Calu3 (cell line): Measurements from ENCODE around the gene TRPV5. TPM values are rescaled to one million over a fixed set of nuclear protein-coding genes. Genes with fewer than 3 reads are reported as not detected.

Experiments used
- BruUV-seq: library from RNA; stranded (reverse); fragments of 400-500 nt; replicated peaks from 2 replicates; lab custom pipeline; 2021; lab: Mats Ljungman, UMichigan
- CTCF ChIA-PET: fragments of 300-600 bp; sonication (Branson Sonifier 250); formaldehyde crosslinking; loops from one replicate; lab custom pipeline; 2022; ENCODE audit warnings: antibody characterized with exemption; lab: Charles Lee
- DNase-seq: peaks from one replicate; pipeline ENCODE4 v3.0.0; 2022
- H3K27ac Mint-ChIP-seq: one replicate; pipeline ENCODE4 v1.8.0; 2022; ENCODE audit warnings: mixed read lengths; ENCODE audit not compliant: unreplicated experiment
- H3K27me3 Mint-ChIP-seq: one replicate; pipeline ENCODE4 v1.8.0; 2022; ENCODE audit warnings: mixed read lengths; ENCODE audit not compliant: unreplicated experiment
- H3K36me3 Mint-ChIP-seq: one replicate; pipeline ENCODE4 v1.8.0; 2022; ENCODE audit warnings: mild to moderate bottlenecking, moderate library complexity, mixed read lengths; ENCODE audit not compliant: insufficient read depth, unreplicated experiment
- H3K4me1 Mint-ChIP-seq: one replicate; pipeline ENCODE4 v1.8.0; 2022; ENCODE audit warnings: mild to moderate bottlenecking, low read depth, mixed read lengths; ENCODE audit not compliant: unreplicated experiment
- H3K4me3 Mint-ChIP-seq: one replicate; pipeline ENCODE4 v1.8.0; 2022; ENCODE audit warnings: mild to moderate bottlenecking, low read depth, moderate library complexity, mixed read lengths; ENCODE audit not compliant: unreplicated experiment
- H3K9me3 Mint-ChIP-seq: one replicate; pipeline ENCODE4 v1.8.0; 2022; ENCODE audit warnings: low read depth, mixed read lengths; ENCODE audit not compliant: unreplicated experiment
- intact Hi-C: fragments of 100-400 bp; cut with micrococcal nuclease; formaldehyde crosslinking; loops from one replicate; pipeline ENCODE4 v1.10.0; 2022; ENCODE audit not compliant: unreplicated experiment
- total RNA-seq: library from RNA; stranded (reverse); gene quantifications from 2 replicates; pipeline ENCODE4 v1.2.3, GENCODE V29; 2022
- TF ChIP-seq, protein P1 (sequence below): fragments of 200-600 bp; IDR thresholded peaks from one replicate; pipeline ENCODE4 v1.8.0; 2022; ENCODE audit warnings: antibody characterized with exemption; ENCODE audit not compliant: unreplicated experiment

Gene TRPV5
- total RNA-seq, 1 experiment from 2014 or later, result not detected

DNA sequence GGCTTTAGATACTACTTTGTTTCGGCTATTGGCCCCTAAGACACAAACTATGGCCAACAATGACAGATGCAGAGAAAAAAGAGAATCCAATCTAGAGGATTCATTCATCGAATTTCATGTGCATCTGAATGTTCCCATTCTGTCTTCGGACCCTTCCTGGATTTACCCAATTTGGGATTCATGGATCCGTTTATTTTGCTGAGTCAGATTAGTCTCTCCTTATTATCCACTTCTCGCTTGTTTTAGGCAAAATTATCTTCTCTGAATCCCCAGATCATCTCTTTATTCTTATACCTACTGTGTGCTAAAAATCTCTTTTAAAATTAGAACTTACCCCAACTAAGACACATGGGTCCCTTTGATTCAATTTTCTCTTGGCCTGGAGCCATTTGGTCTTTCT, 54.5 kb downstream of the TRPV5 start:
- BruUV-seq, result no TSS peak
- CTCF ChIA-PET, result interaction anchor here (0.6 to 4.0 kb wide), 2 partner anchors 82 to 96 kb away, joined by 3 to 40 read pairs; no protein-coding TSS in a partner anchor
- H3K36me3 Mint-ChIP-seq, result peaks cover 3% of the 10 kb centered on the region
- H3K4me1 Mint-ChIP-seq, result peaks cover 22% of the 10 kb centered on the region
- no peak overlapping the region for H3K27ac Mint-ChIP-seq
- intact Hi-C loops, result no loop called here
- TF ChIP-seq, protein P1, sequence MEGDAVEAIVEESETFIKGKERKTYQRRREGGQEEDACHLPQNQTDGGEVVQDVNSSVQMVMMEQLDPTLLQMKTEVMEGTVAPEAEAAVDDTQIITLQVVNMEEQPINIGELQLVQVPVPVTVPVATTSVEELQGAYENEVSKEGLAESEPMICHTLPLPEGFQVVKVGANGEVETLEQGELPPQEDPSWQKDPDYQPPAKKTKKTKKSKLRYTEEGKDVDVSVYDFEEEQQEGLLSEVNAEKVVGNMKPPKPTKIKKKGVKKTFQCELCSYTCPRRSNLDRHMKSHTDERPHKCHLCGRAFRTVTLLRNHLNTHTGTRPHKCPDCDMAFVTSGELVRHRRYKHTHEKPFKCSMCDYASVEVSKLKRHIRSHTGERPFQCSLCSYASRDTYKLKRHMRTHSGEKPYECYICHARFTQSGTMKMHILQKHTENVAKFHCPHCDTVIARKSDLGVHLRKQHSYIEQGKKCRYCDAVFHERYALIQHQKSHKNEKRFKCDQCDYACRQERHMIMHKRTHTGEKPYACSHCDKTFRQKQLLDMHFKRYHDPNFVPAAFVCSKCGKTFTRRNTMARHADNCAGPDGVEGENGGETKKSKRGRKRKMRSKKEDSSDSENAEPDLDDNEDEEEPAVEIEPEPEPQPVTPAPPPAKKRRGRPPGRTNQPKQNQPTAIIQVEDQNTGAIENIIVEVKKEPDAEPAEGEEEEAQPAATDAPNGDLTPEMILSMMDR, result no peak
- peaks cover 89% of the 10 kb centered on the region for H3K27me3 Mint-ChIP-seq
- H3K9me3 Mint-ChIP-seq, result no peaks in the 10 kb centered on the region
- no peak overlapping the region for H3K4me3 Mint-ChIP-seq
- DNase-seq, result no peak

DNA sequence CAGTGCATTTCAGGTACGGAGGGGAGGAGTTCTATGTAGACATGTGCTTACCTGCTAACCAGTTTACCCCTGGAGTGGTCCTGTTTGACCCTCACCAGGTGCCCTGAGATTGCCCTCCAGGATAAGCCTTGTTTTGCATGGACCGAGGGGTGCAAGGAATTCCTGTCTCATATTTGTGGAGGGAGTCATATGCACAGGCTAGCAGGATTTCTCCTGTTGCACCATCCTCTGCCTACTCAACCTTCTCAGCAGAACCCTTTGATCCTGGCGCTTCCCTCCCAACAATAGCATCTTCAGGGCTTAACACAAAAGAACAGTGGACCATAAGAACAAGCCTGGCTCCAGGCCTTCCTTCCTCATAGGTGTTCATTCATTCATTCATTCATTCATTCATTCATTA, 55.2 kb downstream of the TRPV5 start:
- peaks cover 89% of the 10 kb centered on the region for H3K27me3 Mint-ChIP-seq
- no peaks in the 10 kb centered on the region for H3K36me3 Mint-ChIP-seq
- intact Hi-C loops, result no loop called here
- peaks cover 22% of the 10 kb centered on the region for H3K4me1 Mint-ChIP-seq
- DNase-seq, result no peak
- no peak overlapping the region for H3K4me3 Mint-ChIP-seq
- no TSS peak for BruUV-seq
- H3K9me3 Mint-ChIP-seq, result no peaks in the 10 kb centered on the region
- CTCF ChIA-PET, result no interaction called here
- H3K27ac Mint-ChIP-seq, result no peak overlapping the region
- TF ChIP-seq, protein P1, result no peak

DNA sequence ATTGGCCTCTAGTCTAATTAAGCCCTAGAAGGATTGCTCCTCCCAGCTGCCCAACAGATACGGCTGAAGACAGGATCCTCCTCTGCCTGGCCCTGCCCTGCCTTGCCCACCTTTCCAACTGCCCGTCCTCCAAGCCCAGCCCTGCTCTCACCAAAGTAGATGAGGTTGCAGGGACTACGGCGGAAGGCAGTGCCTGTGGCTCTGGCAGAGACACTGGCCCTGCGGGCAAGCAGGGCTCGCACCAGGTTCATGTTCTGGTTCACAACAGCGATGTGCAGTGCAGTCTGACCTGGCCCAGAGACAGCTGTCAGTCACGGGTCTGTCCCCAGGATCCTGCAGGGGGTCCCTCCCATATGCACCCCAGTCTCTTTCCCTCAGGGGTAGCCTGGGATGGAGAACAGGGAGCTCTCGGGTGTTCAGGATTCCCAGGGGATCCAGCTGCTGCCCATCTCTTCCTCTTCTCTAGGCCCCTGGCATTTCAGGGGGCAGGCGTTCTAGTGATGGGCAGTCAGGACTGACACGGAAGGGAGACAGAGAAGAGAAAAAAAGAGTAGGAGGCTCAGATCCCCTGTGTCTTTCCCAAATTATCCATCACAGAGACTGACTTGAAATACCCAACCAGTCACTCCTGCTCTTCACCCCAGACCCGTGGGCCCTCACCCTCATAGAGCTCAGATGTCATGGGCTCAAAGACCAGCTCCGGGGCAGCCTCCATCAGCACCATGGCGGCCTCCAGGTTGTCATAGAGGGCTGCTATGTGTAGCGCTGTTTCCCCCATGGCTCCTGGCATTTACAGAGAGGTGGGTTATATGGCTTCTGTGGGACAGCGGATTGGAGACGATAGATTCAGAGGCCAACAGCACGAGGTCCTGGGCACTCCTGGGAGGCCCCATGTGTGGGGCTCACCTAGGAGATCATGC, 56.3 kb downstream of the TRPV5 start:
- Mint-ChIP-seq H3K27me3 (peaks cover 80% of the 10 kb centered on the region), H3K4me3 (no peak overlapping the region), H3K9me3 (no peaks in the 10 kb centered on the region), H3K27ac (no peak overlapping the region), H3K4me1 (peaks cover 16% of the 10 kb centered on the region), H3K36me3 (no peaks in the 10 kb centered on the region)
- intact Hi-C loops, result no loop called here
- DNase-seq, result no peak
- CTCF ChIA-PET, result no interaction called here
- TF ChIP-seq, protein P1, result no peak
- no TSS peak for BruUV-seq

DNA sequence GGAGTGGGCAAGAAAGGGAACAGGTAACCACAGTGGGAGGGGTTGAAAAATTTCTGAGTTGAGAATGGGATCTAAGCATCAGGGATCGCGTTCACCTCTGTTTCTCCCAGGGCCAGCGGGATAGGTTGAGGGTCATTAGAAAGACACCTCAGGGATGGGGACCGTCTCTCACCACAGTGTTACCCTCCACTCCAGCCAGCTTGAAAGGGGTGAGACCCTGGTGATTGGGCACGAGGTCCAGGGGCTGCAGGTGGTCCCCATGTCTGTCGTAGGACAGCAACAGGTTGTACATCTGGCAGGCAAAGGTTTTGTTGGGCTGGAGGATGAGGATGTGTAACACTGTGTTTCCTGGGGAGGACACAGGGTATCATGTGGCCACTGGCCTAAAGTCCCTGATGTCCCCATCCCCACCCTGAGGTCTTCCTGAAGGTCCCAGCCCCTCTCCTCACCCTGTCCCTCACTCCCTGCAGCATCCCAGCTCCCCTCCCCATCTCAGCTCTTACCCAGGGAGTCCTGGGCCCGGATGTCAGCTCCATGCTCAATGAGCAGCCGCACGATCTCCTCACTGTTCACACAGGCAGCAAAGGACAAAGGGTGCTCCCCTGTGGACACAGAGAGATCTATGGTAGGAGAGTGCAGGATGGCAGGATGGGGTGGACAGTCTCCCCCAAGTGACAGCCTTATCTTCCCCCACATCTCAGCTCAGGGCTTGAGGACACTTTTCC, 57.1 kb downstream of the TRPV5 start:
- Mint-ChIP-seq H3K4me1 (peaks cover 7% of the 10 kb centered on the region), H3K27ac (no peak overlapping the region), H3K4me3 (no peak overlapping the region), H3K9me3 (no peaks in the 10 kb centered on the region), H3K36me3 (no peaks in the 10 kb centered on the region), H3K27me3 (peaks cover 77% of the 10 kb centered on the region)
- intact Hi-C loops, result no loop called here
- CTCF ChIA-PET, result no interaction called here
- BruUV-seq, result no TSS peak
- DNase-seq, result no peak
- TF ChIP-seq, protein P1, result no peak
